ENCODE results near the gene TEX29. TPM values are rescaled to one million over a fixed set of nuclear protein-coding genes. Genes with fewer than 3 reads are reported as not detected.

Gene TEX29
- total and polyA plus RNA-seq, 2 donors (not counting 1 experiment from before 2014, with no cell fraction given), result 0.66 to 0.86 TPM

DNA sequence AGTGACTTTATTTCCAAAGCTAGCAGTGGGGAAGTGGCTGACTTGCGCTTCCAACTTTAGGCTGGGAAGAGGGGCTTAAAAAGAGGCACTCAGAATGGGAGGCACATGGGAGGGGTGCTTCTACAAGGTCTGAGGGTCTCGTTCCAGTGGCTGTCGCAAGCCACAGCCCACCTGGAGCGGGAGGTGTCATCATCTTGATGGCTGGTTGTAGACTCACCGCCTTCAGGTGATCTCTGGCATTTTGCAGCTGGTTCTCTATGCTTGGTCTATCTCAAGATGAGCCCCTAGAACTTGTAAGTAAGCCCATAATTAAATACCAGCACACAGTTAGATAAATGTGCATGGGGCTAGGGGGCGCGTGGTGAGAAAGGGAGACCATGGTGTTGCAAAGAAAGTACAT, 9.2 kb downstream of the TEX29 start:
- no peak overlapping the region for H3K27ac Mint-ChIP-seq
- Histone ChIP-seq H2AFZ (ENCODE audit: insufficient read depth, low read depth, low read length, poor library complexity, severe bottlenecking) (no peak overlapping the region), H3K79me2 (ENCODE audit: control insufficient read depth, insufficient read depth, low read length) (no peaks in the 10 kb centered on the region), H3K4me3 (ENCODE audit: control extremely low read depth in 1 of 5, extremely low read depth in 1 of 5, insufficient read depth in 1 of 5, low read depth in 2 of 5, low read length in 4 of 5) (no peak overlapping the region), H3K4me1 (ENCODE audit: control insufficient read depth in 2 of 2, insufficient read depth in 2 of 2, low read length in 2 of 2) (no peaks in the 10 kb centered on the region), H3K9me3 (ENCODE audit: control extremely low read depth in 1 of 3, control insufficient read depth in 2 of 3, insufficient read depth in 1 of 3, low read length in 2 of 3) (peaks cover 0 to 4% (median 4%) of the 10 kb centered on the region in 3 donors), H3K27me3 (replicated peaks in 1 of 4; ENCODE audit: control extremely low read depth in 1 of 4, control insufficient read depth in 3 of 4, insufficient read depth in 4 of 4, low read length in 3 of 4) (no peaks in the 10 kb centered on the region), H3K36me3 (replicated peaks in 1 of 2; ENCODE audit: control extremely low read depth in 1 of 2, control insufficient read depth in 1 of 2, extremely low read depth in 1 of 2, insufficient read depth in 2 of 2, low read length in 1 of 2) (peaks cover 0 to 1% of the 10 kb centered on the region in 2 experiments), H3K27ac (ENCODE audit: low read length in 2 of 2) (no peak overlapping the region), H4K20me1 (ENCODE audit: control insufficient read depth, insufficient read depth, low read length, poor library complexity, severe bottlenecking) (no peaks in the 10 kb centered on the region), H3K9ac (ENCODE audit: low read length) (no peak overlapping the region), H3K4me2 (replicated peaks; ENCODE audit: low read depth, low read length, poor library complexity, severe bottlenecking) (no peak overlapping the region)
- ATAC-seq (ENCODE audit: low read depth), result no peak
- no peak for DNase-seq
- H3K4me3 Mint-ChIP-seq, result no peak overlapping the region
- H3K4me1 Mint-ChIP-seq, result no peaks in the 10 kb centered on the region
- peaks cover 6% of the 10 kb centered on the region for H3K9me3 Mint-ChIP-seq (ENCODE audit: insufficient read depth)
- TF ChIP-seq, protein P1, sequence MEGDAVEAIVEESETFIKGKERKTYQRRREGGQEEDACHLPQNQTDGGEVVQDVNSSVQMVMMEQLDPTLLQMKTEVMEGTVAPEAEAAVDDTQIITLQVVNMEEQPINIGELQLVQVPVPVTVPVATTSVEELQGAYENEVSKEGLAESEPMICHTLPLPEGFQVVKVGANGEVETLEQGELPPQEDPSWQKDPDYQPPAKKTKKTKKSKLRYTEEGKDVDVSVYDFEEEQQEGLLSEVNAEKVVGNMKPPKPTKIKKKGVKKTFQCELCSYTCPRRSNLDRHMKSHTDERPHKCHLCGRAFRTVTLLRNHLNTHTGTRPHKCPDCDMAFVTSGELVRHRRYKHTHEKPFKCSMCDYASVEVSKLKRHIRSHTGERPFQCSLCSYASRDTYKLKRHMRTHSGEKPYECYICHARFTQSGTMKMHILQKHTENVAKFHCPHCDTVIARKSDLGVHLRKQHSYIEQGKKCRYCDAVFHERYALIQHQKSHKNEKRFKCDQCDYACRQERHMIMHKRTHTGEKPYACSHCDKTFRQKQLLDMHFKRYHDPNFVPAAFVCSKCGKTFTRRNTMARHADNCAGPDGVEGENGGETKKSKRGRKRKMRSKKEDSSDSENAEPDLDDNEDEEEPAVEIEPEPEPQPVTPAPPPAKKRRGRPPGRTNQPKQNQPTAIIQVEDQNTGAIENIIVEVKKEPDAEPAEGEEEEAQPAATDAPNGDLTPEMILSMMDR (IDR thresholded peaks at IDR 0.05), result no peak
- TF ChIP-seq EZH2 (IDR thresholded peaks at IDR 0.05; ENCODE audit: borderline replicate concordance, insufficient read depth, low read depth, low read length, poor library complexity, severe bottlenecking), result no peak
- ChIA-PET POLR2A (no interaction called here), CTCF (no interaction called here)
- intact Hi-C loops (cut with micrococcal nuclease), result no loop called here
- 98% methylated on average over 4 of the region's 7 CpGs for WGBS (ENCODE audit: insufficient coverage)
- H3K27me3 Mint-ChIP-seq, result no peaks in the 10 kb centered on the region

DNA sequence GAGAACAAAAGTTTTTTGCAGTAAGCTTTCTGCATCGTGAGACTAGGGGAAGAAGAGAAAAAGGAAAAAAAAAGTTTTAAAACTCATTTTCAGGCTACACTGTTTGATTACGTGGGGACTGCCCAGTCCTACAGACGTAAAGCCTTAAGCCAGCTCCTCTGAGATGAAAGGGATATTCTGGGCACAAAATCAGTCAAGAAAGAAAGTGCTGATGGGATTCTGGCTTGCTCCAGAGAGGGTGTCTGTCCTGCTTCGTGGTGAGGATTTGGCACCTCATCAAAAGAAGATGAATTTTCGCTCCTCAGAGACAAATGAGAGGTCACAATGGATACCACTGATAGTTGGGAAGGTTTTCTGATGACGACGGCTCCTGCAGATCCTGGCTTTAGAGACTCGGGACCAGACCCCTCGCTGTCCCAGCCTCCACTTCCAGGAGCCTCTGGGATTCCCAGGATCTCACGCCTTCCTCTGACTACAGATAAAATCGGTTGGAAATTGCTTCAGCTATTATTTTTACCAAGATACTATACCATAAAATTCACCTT, 9.7 kb downstream of the TEX29 start:
- Histone ChIP-seq H3K9me3 (ENCODE audit: control extremely low read depth in 1 of 3, control insufficient read depth in 2 of 3, insufficient read depth in 1 of 3, low read length in 2 of 3) (peaks cover 0 to 4% (median 4%) of the 10 kb centered on the region in 3 donors), H4K20me1 (ENCODE audit: control insufficient read depth, insufficient read depth, low read length, poor library complexity, severe bottlenecking) (no peaks in the 10 kb centered on the region), H2AFZ (ENCODE audit: insufficient read depth, low read depth, low read length, poor library complexity, severe bottlenecking) (no peak overlapping the region), H3K4me1 (ENCODE audit: control insufficient read depth in 2 of 2, insufficient read depth in 2 of 2, low read length in 2 of 2) (no peaks in the 10 kb centered on the region), H3K79me2 (ENCODE audit: control insufficient read depth, insufficient read depth, low read length) (no peaks in the 10 kb centered on the region), H3K27me3 (replicated peaks in 1 of 4; ENCODE audit: control extremely low read depth in 1 of 4, control insufficient read depth in 3 of 4, insufficient read depth in 4 of 4, low read length in 3 of 4) (no peaks in the 10 kb centered on the region), H3K36me3 (replicated peaks in 1 of 2; ENCODE audit: control extremely low read depth in 1 of 2, control insufficient read depth in 1 of 2, extremely low read depth in 1 of 2, insufficient read depth in 2 of 2, low read length in 1 of 2) (peaks cover 0 to 1% of the 10 kb centered on the region in 2 experiments), H3K4me2 (replicated peaks; ENCODE audit: low read depth, low read length, poor library complexity, severe bottlenecking) (no peak overlapping the region), H3K27ac (ENCODE audit: low read length in 2 of 2) (no peak overlapping the region), H3K9ac (ENCODE audit: low read length) (no peak overlapping the region), H3K4me3 (ENCODE audit: control extremely low read depth in 1 of 5, extremely low read depth in 1 of 5, insufficient read depth in 1 of 5, low read depth in 2 of 5, low read length in 4 of 5) (no peak overlapping the region)
- ChIA-PET POLR2A (no interaction called here), CTCF (no interaction called here)
- ATAC-seq (ENCODE audit: low read depth) (no peak), DNase-seq (no peak)
- TF ChIP-seq, protein P1 (IDR thresholded peaks at IDR 0.05), result no peak
- TF ChIP-seq EZH2 (IDR thresholded peaks at IDR 0.05; ENCODE audit: borderline replicate concordance, insufficient read depth, low read depth, low read length, poor library complexity, severe bottlenecking), result no peak
- intact Hi-C loops (cut with micrococcal nuclease), result no loop called here
- WGBS (ENCODE audit: insufficient coverage), result 91% methylated on average over 11 of the region's 11 CpGs
- Mint-ChIP-seq H3K9me3 (ENCODE audit: insufficient read depth) (peaks cover 6% of the 10 kb centered on the region), H3K27me3 (no peaks in the 10 kb centered on the region), H3K27ac (no peak overlapping the region), H3K4me1 (no peaks in the 10 kb centered on the region), H3K4me3 (no peak overlapping the region)
